ENCODE data around the gene DDIT3.

DDIT3 gene

GRCh38 chr12:57563358-57563757 lies 43.0 kb upstream of the DDIT3 start:
- TF ChIP-seq TAF1 (IDR thresholded peaks at IDR 0.05; ENCODE audit: borderline replicate concordance, insufficient read depth, low read length) = no peak
- TF ChIP-seq REST (IDR thresholded peaks at IDR 0.05; ENCODE audit: insufficient read depth in 1 of 2, low read depth in 2 of 2, low read length in 2 of 2) = no peak
- TF ChIP-seq SIN3A (IDR thresholded peaks at IDR 0.05; ENCODE audit: borderline replicate concordance, insufficient read depth, low read length) = no peak
- no peak for TF ChIP-seq POLR2AphosphoS5 (IDR thresholded peaks at IDR 0.05; ENCODE audit: low read depth, low read length)
- no peak for TF ChIP-seq FOXP2 (optimal IDR thresholded peaks at IDR 0.05; ENCODE audit: borderline replicate concordance, extremely low read depth, extremely low read length, insufficient read depth)

GRCh38 chr12:57560516-57560915 lies 40.2 kb upstream of the DDIT3 start:
- no peak for TF ChIP-seq POLR2AphosphoS5 (IDR thresholded peaks at IDR 0.05; ENCODE audit: low read depth, low read length)
- TF ChIP-seq REST (IDR thresholded peaks at IDR 0.05; ENCODE audit: insufficient read depth in 1 of 2, low read depth in 2 of 2, low read length in 2 of 2) = no peak
- TF ChIP-seq TAF1 (IDR thresholded peaks at IDR 0.05; ENCODE audit: borderline replicate concordance, insufficient read depth, low read length) = no peak
- no peak for TF ChIP-seq FOXP2 (optimal IDR thresholded peaks at IDR 0.05; ENCODE audit: borderline replicate concordance, extremely low read depth, extremely low read length, insufficient read depth)
- TF ChIP-seq SIN3A (IDR thresholded peaks at IDR 0.05; ENCODE audit: borderline replicate concordance, insufficient read depth, low read length) = no peak

DNA sequence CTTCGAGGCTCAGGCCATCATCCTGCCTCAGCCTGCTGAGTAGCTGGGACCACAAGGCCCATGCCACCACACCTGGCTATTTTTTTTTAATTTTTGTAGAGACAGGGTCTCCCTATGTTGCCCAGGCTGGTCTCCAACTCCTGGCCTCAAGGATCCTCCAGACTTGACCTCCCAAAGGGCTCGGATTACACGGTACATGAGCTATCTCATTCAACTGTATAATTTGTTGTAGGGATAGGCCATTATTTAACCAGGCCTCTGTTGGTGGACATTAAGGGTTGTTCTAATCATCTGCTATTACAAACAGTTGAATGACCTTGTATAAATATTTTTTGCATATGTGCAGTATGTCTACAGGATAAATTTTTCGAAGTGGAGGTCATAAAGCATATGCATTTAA lies 38.5 kb upstream of the DDIT3 start:
- TF ChIP-seq FOXP2 (optimal IDR thresholded peaks at IDR 0.05; ENCODE audit: borderline replicate concordance, extremely low read depth, extremely low read length, insufficient read depth) (no peak), SIN3A (IDR thresholded peaks at IDR 0.05; ENCODE audit: borderline replicate concordance, insufficient read depth, low read length) (no peak), TAF1 (IDR thresholded peaks at IDR 0.05; ENCODE audit: borderline replicate concordance, insufficient read depth, low read length) (no peak)

DNA sequence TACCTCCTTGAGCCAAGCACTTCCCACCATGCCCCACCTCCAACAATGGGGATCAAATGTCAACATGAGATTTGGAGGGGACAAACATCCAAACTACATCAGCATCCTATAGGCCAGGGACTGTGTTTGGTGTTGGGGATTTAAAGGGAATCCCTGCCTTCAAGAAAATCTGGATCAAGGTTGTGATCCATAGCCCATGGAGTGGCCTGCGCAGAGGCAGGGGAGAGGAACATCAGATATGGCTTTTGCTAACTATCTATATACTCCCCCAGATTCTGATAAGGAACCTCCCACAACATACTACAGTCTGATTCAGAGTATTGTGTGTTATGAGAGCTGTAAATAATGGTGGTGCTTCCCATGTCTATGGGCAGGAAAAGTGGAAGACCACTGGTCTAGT lies 34.6 kb upstream of the DDIT3 start:
- no peak for TF ChIP-seq SIN3A (IDR thresholded peaks at IDR 0.05; ENCODE audit: borderline replicate concordance, insufficient read depth, low read length)
- no peak for TF ChIP-seq FOXP2 (optimal IDR thresholded peaks at IDR 0.05; ENCODE audit: borderline replicate concordance, extremely low read depth, extremely low read length, insufficient read depth)
- no peak for TF ChIP-seq REST (IDR thresholded peaks at IDR 0.05; ENCODE audit: insufficient read depth in 1 of 2, low read depth in 2 of 2, low read length in 2 of 2)
- TF ChIP-seq TAF1 (IDR thresholded peaks at IDR 0.05; ENCODE audit: borderline replicate concordance, insufficient read depth, low read length) = no peak
- TF ChIP-seq POLR2AphosphoS5 (IDR thresholded peaks at IDR 0.05; ENCODE audit: low read depth, low read length) = no peak

DNA sequence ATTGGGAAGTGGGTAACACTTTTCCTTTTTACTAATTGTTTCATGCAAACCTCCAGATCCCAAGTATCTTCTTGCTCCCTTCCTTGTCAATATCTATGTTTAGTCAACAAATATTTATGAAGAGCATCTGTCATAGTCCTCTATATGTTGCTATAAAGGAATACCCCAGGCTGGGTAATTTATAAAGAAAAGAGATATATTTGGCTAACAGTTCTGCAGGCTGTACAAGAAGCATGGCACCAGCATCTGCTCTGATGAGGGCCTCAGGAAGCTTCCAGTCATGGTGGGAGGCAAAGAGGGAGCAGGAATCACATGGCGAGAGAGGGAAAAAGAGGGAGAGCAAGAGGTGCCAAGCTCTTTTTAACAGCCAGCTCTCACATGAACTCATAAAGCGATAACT lies 34.1 kb upstream of the DDIT3 start:
- no peak for TF ChIP-seq SIN3A (IDR thresholded peaks at IDR 0.05; ENCODE audit: borderline replicate concordance, insufficient read depth, low read length)
- no peak for TF ChIP-seq FOXP2 (optimal IDR thresholded peaks at IDR 0.05; ENCODE audit: borderline replicate concordance, extremely low read depth, extremely low read length, insufficient read depth)
- no peak for TF ChIP-seq TAF1 (IDR thresholded peaks at IDR 0.05; ENCODE audit: borderline replicate concordance, insufficient read depth, low read length)
- no peak for TF ChIP-seq POLR2AphosphoS5 (IDR thresholded peaks at IDR 0.05; ENCODE audit: low read depth, low read length)

DNA sequence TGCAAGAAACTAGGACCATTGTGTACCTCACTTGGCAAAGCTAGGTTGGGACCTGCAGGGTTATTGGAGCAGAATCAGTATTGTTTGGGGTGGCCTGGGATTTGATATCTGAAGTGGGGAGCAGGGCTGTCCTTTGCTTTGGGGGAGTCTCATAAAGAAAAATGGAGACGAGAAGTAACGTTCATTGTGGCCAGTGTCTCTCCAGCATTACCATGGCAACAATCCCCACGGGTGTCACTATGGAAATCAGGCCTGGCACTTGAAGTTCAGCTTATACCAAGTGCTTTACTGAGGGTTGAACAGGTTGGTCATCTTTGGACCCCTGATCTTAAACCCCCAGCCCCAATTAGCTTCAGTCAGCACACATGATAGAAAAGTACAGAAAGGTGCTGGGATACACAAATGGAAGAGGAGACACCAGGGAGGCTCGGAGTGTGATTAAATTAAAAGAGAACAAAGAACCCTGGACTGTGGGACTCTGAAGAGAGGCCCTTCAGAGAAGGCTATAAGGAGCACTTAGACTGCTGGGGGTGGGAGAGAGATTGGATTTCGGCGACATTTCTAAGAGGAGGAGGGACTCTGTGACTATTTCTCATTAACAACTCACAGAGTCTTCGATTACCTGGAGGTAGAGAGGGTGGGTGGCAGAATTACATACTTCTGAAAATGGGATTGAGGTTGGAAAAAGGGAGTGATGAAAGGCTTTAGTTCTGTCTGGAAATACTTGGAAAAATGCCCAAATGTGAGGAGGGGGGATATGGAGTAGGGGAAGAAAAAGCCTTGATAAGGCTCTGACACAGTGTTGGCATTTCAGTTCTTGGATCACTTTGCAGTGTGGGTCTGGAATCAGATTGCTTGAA lies 33.3 kb upstream of the DDIT3 start:
- TF ChIP-seq TAF1 (IDR thresholded peaks at IDR 0.05; ENCODE audit: borderline replicate concordance, insufficient read depth, low read length) (no peak), REST (IDR thresholded peaks at IDR 0.05; ENCODE audit: insufficient read depth in 1 of 2, low read depth in 2 of 2, low read length in 2 of 2) (no peak), FOXP2 (optimal IDR thresholded peaks at IDR 0.05; ENCODE audit: borderline replicate concordance, extremely low read depth, extremely low read length, insufficient read depth) (no peak), POLR2AphosphoS5 (IDR thresholded peaks at IDR 0.05; ENCODE audit: low read depth, low read length) (no peak), SIN3A (IDR thresholded peaks at IDR 0.05; ENCODE audit: borderline replicate concordance, insufficient read depth, low read length) (no peak)

Data from PFSK-1 (cell line).